Measurements from ENCODE around the gene VPS37D.

DNA sequence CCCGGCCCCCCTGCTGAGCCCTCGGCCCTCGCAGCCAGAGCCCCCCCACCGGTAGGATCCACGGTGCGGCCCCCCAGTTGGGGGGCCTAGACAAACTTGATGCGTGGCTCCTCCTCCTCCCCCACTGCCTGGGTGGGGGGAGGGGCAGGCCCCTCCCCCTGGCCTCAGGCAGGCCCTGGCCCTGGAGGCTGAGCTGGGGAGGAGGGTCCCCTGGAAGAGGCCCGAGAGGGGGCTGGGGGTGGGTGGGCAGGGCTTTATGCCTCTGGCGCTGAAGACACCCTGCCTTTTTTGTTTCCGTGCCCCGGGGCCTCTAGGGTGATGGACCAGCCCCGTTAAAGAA is 3.7 kb downstream of the VPS37D start:
- TF ChIP-seq, protein P1, sequence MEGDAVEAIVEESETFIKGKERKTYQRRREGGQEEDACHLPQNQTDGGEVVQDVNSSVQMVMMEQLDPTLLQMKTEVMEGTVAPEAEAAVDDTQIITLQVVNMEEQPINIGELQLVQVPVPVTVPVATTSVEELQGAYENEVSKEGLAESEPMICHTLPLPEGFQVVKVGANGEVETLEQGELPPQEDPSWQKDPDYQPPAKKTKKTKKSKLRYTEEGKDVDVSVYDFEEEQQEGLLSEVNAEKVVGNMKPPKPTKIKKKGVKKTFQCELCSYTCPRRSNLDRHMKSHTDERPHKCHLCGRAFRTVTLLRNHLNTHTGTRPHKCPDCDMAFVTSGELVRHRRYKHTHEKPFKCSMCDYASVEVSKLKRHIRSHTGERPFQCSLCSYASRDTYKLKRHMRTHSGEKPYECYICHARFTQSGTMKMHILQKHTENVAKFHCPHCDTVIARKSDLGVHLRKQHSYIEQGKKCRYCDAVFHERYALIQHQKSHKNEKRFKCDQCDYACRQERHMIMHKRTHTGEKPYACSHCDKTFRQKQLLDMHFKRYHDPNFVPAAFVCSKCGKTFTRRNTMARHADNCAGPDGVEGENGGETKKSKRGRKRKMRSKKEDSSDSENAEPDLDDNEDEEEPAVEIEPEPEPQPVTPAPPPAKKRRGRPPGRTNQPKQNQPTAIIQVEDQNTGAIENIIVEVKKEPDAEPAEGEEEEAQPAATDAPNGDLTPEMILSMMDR (IDR thresholded peaks at IDR 0.05): no peak
- TF ChIP-seq EZH2 (IDR thresholded peaks at IDR 0.05; ENCODE audit: borderline replicate concordance, insufficient read depth, low read depth, low read length, poor library complexity, severe bottlenecking): no peak
